Measurements from ENCODE around the gene TPBG.
A peak's percentile ranks its signal among the peaks of the same experiment; 100 is the strongest.

- no peak for TF ChIP-seq CTCF (IDR thresholded peaks at IDR 0.05)
- TF ChIP-seq POLR2A (IDR thresholded peaks at IDR 0.05), result no peak
- peak in 1 of 2 donors; percentile 26 for TF ChIP-seq POLR2AphosphoS5 (IDR thresholded peaks at IDR 0.05; ENCODE audit: insufficient read depth in 1 of 2, low read depth in 1 of 2)
Measured at GRCh38 chr6:82397962-82398692, 34.5 kb downstream of the TPBG start.

All from vagina (tissue), 2 donors.